GM04503 (cell line): Measurements from ENCODE around the gene PYGO2.
"Not testable (repeated sequence)": the region's sequence is repeated elsewhere in the genome, so short reads cannot be mapped to it uniquely, and the experiment has no call there.

Experiments
- DNase-seq: peaks from one replicate; pipeline ENCODE4 v3.0.0-alpha.2; 2012; ENCODE audit warnings: low read depth

PYGO2 gene

GRCh38 chr1:154978360-154978759 is 16.8 kb upstream of the PYGO2 start:
- DNase-seq, result no peak

GRCh38 chr1:154977762-154978161 is 16.2 kb upstream of the PYGO2 start:
- DNase-seq, result not testable (repeated sequence)

GRCh38 chr1:154975409-154976059 is 14.0 kb upstream of the PYGO2 start:
- DNase-seq, result no peak

GRCh38 chr1:154974808-154975408 is 13.3 kb upstream of the PYGO2 start:
- peak; percentile 76 for DNase-seq

GRCh38 chr1:154974102-154974807 is 12.7 kb upstream of the PYGO2 start, which contains the start of gene CKS1B:
TSS of gene CKS1B (plus strand) at chr1:154974681. CDS start at chr1:154974746, 65 bp downstream.
- DNase-seq, result peak; percentile 100

- DNase-seq, result peak; percentile 93
Measured at GRCh38 chr1:154973344-154974101, 11.9 kb upstream of the PYGO2 start.

- peak; percentile 85 for DNase-seq
Measured at GRCh38 chr1:154972517-154973343, 11.1 kb upstream of the PYGO2 start.

GRCh38 chr1:154972213-154972516 is 10.6 kb upstream of the PYGO2 start:
- no peak for DNase-seq

- no peak for DNase-seq
Measured at GRCh38 chr1:154971341-154971998, 9.9 kb upstream of the PYGO2 start.

- peak; percentile 84 for DNase-seq
Measured at GRCh38 chr1:154970631-154971340, 9.2 kb upstream of the PYGO2 start, which contains the start of gene SHC1. TSS of gene SHC1 (minus strand) at chr1:154970747. CDS start at chr1:154970526, 221 bp downstream.

GRCh38 chr1:154969860-154970452 is 8.4 kb upstream of the PYGO2 start:
- no peak for DNase-seq

GRCh38 chr1:154969246-154969645 is 7.7 kb upstream of the PYGO2 start:
- DNase-seq, result no peak

- no peak for DNase-seq
Measured at GRCh38 chr1:154968731-154969130, 7.1 kb upstream of the PYGO2 start.

- DNase-seq, result no peak
Measured at GRCh38 chr1:154967331-154967950, 5.9 kb upstream of the PYGO2 start.

GRCh38 chr1:154966111-154966510 is 4.5 kb upstream of the PYGO2 start:
- no peak for DNase-seq

GRCh38 chr1:154964359-154964758 is 2.8 kb upstream of the PYGO2 start:
- no peak for DNase-seq

GRCh38 chr1:154963643-154964042 is 2.1 kb upstream of the PYGO2 start:
- DNase-seq, result no peak

- DNase-seq, result no peak
Measured at GRCh38 chr1:154962795-154963330, 1.3 kb upstream of the PYGO2 start.

GRCh38 chr1:154962156-154962749 is 671 bp upstream of the PYGO2 start:
- no peak for DNase-seq
